Stomach smooth muscle (tissue), 2 donors: Measurements from ENCODE around the gene TLR10.

ENCODE experiments used
- H3K27ac ChIP-seq: one replicate; pipeline ENCODE4 v1.7.0; 2013; ENCODE audit warnings: mild to moderate bottlenecking, low read length, inconsistent platforms
- H3K27me3 ChIP-seq, 2 donors: one replicate each; pipeline ENCODE4 v1.7.0; 2013; ENCODE audit warnings: low read length in 2 of 2; ENCODE audit not compliant: insufficient read depth in 2 of 2, control insufficient read depth in 1 of 2
- H3K36me3 ChIP-seq, 2 donors: one replicate each; pipeline ENCODE4 v1.7.0; 2013; ENCODE audit warnings: low read length in 2 of 2; ENCODE audit not compliant: control insufficient read depth in 2 of 2, insufficient read depth in 2 of 2
- H3K4me1 ChIP-seq: one replicate; pipeline ENCODE4 v1.7.0; 2013; ENCODE audit warnings: low read length; ENCODE audit not compliant: control insufficient read depth, insufficient read depth
- H3K4me3 ChIP-seq, 2 donors: one replicate each; pipeline ENCODE4 v1.7.0; 2013; ENCODE audit warnings: low read length in 2 of 2
- H3K9ac ChIP-seq, 2 donors: one replicate each; pipeline ENCODE4 v1.7.0; 2013; ENCODE audit warnings: low read length in 2 of 2, mild to moderate bottlenecking in 1 of 2
- H3K9me3 ChIP-seq, 2 donors: one replicate each; pipeline ENCODE4 v1.7.0; 2013; ENCODE audit warnings: low read length in 2 of 2; ENCODE audit not compliant: control insufficient read depth in 2 of 2
- donor health status: healthy.
- donor health status: Pancreatic carcinoma.

The TLR10 gene

GRCh38 chr4:38747629-38748028 lies 35.2 kb downstream of the TLR10 start:
- Histone ChIP-seq H3K27ac (no peak overlapping the region), H3K9me3 (no peaks in the 10 kb centered on the region), H3K4me1 (peaks cover 5% of the 10 kb centered on the region), H3K27me3 (no peaks in the 10 kb centered on the region), H3K36me3 (no peaks in the 10 kb centered on the region), H3K9ac (no peak overlapping the region), H3K4me3 (no peak overlapping the region)

GRCh38 chr4:38745881-38746280 lies 36.9 kb downstream of the TLR10 start:
- H3K36me3 ChIP-seq: no peaks in the 10 kb centered on the region
- H3K4me3 ChIP-seq: no peak overlapping the region
- H3K4me1 ChIP-seq: no peaks in the 10 kb centered on the region
- no peak overlapping the region for H3K27ac ChIP-seq
- H3K9ac ChIP-seq: no peak overlapping the region
- H3K27me3 ChIP-seq: no peaks in the 10 kb centered on the region
- no peaks in the 10 kb centered on the region for H3K9me3 ChIP-seq

- Histone ChIP-seq H3K27me3 (no peaks in the 10 kb centered on the region), H3K9ac (no peak overlapping the region), H3K36me3 (no peaks in the 10 kb centered on the region), H3K9me3 (no peaks in the 10 kb centered on the region), H3K4me1 (no peaks in the 10 kb centered on the region), H3K27ac (no peak overlapping the region), H3K4me3 (no peak overlapping the region)
These were observed 38.9 kb downstream of the TLR10 start for GRCh38 chr4:38743866-38744265.

GRCh38 chr4:38740303-38740702 lies 42.5 kb downstream of the TLR10 start:
- no peak overlapping the region for H3K4me3 ChIP-seq
- no peaks in the 10 kb centered on the region for H3K9me3 ChIP-seq
- no peak overlapping the region for H3K27ac ChIP-seq
- no peak overlapping the region for H3K9ac ChIP-seq
- no peaks in the 10 kb centered on the region for H3K4me1 ChIP-seq
- H3K27me3 ChIP-seq: no peaks in the 10 kb centered on the region
- no peaks in the 10 kb centered on the region for H3K36me3 ChIP-seq

- Histone ChIP-seq H3K36me3 (no peaks in the 10 kb centered on the region), H3K4me1 (no peaks in the 10 kb centered on the region), H3K9me3 (no peaks in the 10 kb centered on the region), H3K9ac (no peak overlapping the region), H3K27ac (no peak overlapping the region), H3K4me3 (no peak overlapping the region), H3K27me3 (no peaks in the 10 kb centered on the region)
These were observed 43.6 kb downstream of the TLR10 start for GRCh38 chr4:38738940-38739803.

- Histone ChIP-seq H3K9me3 (no peaks in the 10 kb centered on the region), H3K9ac (no peak overlapping the region), H3K27me3 (no peaks in the 10 kb centered on the region), H3K4me3 (no peak overlapping the region), H3K36me3 (no peaks in the 10 kb centered on the region), H3K4me1 (peaks cover 3% of the 10 kb centered on the region), H3K27ac (no peak overlapping the region)
These were observed 46.9 kb downstream of the TLR10 start for GRCh38 chr4:38735870-38736269.

- H3K36me3 ChIP-seq: no peaks in the 10 kb centered on the region
- no peaks in the 10 kb centered on the region for H3K27me3 ChIP-seq
- no peak overlapping the region for H3K9ac ChIP-seq
- no peaks in the 10 kb centered on the region for H3K9me3 ChIP-seq
- no peak overlapping the region for H3K4me3 ChIP-seq
- peaks cover 6% of the 10 kb centered on the region for H3K4me1 ChIP-seq
- no peak overlapping the region for H3K27ac ChIP-seq
These were observed 47.9 kb downstream of the TLR10 start for GRCh38 chr4:38734911-38735310.

GRCh38 chr4:38734446-38734845 lies 48.3 kb downstream of the TLR10 start:
- H3K36me3 ChIP-seq: no peaks in the 10 kb centered on the region

GRCh38 chr4:38733663-38734062 lies 49.1 kb downstream of the TLR10 start:
- Histone ChIP-seq H3K4me1 (peaks cover 6% of the 10 kb centered on the region), H3K9ac (no peak overlapping the region), H3K9me3 (no peaks in the 10 kb centered on the region)

More at GRCh38 chr4:38734446-38734845, 48.3 kb downstream of the TLR10 start:
- Histone ChIP-seq H3K4me1 (peaks cover 6% of the 10 kb centered on the region), H3K9ac (no peak overlapping the region), H3K9me3 (no peaks in the 10 kb centered on the region), H3K4me3 (no peak overlapping the region), H3K27me3 (no peaks in the 10 kb centered on the region), H3K27ac (no peak overlapping the region)

GRCh38 chr4:38730830-38731646 lies 51.8 kb downstream of the TLR10 start:
- peaks cover 6% of the 10 kb centered on the region for H3K4me1 ChIP-seq
- no peak overlapping the region for H3K4me3 ChIP-seq
- no peaks in the 10 kb centered on the region for H3K36me3 ChIP-seq
- no peaks in the 10 kb centered on the region for H3K27me3 ChIP-seq
- H3K9me3 ChIP-seq: no peaks in the 10 kb centered on the region
- no peak overlapping the region for H3K9ac ChIP-seq
- no peak overlapping the region for H3K27ac ChIP-seq

More at GRCh38 chr4:38733663-38734062, 49.1 kb downstream of the TLR10 start:
- Histone ChIP-seq H3K27ac (no peak overlapping the region), H3K27me3 (no peaks in the 10 kb centered on the region), H3K36me3 (no peaks in the 10 kb centered on the region), H3K4me3 (no peak overlapping the region)

GRCh38 chr4:38730493-38730829 lies 52.3 kb downstream of the TLR10 start:
- Histone ChIP-seq H3K4me3 (no peak overlapping the region), H3K9ac (no peak overlapping the region), H3K27me3 (no peaks in the 10 kb centered on the region), H3K4me1 (peaks cover 6% of the 10 kb centered on the region), H3K36me3 (no peaks in the 10 kb centered on the region), H3K27ac (no peak overlapping the region), H3K9me3 (no peaks in the 10 kb centered on the region)
